ENCODE results near the gene NCMAP. TPM values are rescaled to one million over a fixed set of nuclear protein-coding genes. Genes with fewer than 3 reads are reported as not detected.

Gene NCMAP
- total RNA-seq, 1 experiment from 2014 or later: not detected

DNA sequence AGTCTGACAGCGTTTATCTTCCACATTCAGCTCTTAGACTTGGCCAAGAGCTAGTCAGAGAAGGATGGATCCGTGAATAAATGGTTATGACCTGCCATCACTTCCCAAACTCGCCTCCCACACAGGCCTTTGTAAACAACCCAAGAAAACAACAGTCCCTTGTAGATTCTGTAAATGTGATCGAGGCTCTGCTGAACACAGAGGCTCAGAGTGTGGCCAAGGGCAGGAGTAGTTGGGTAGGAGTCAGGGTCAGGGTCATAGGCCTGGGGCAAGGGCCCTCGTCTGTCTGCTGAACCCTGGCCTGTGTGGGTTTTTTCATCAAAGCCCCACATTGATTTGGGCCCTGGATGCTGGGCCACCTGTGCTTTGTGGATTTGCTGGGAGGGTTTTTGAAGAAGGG, 32.7 kb downstream of the NCMAP start:
- intact Hi-C loops (cut with micrococcal nuclease; ENCODE audit: unreplicated experiment): no loop called here
- H3K36me3 ChIP-seq (ENCODE audit: insufficient read depth, low read length, poor library complexity, severe bottlenecking): no peaks in the 10 kb centered on the region
- H3K27ac ChIP-seq (ENCODE audit: low read depth, low read length, poor library complexity, severe bottlenecking): no peak overlapping the region
- DNase-seq (ENCODE audit: low spot score): no peak
- BruUV-seq (replicated peaks): no TSS peak
- ChIA-PET POLR2A (ENCODE audit: low non-redundant PET) (no interaction called here), CTCF (no interaction called here)
- H3K9me3 ChIP-seq (ENCODE audit: low read depth, low read length, poor library complexity, severe bottlenecking): no peaks in the 10 kb centered on the region
- H3K4me1 ChIP-seq (ENCODE audit: insufficient read depth, low read length, poor library complexity, severe bottlenecking): no peaks in the 10 kb centered on the region
- no peak overlapping the region for H3K4me3 ChIP-seq (ENCODE audit: low read depth, low read length, poor library complexity, severe bottlenecking)
- no peak for TF ChIP-seq EZH2 (IDR thresholded peaks at IDR 0.05; ENCODE audit: borderline replicate concordance, low read depth, low read length, poor library complexity, severe bottlenecking)
- TF ChIP-seq, protein P1, sequence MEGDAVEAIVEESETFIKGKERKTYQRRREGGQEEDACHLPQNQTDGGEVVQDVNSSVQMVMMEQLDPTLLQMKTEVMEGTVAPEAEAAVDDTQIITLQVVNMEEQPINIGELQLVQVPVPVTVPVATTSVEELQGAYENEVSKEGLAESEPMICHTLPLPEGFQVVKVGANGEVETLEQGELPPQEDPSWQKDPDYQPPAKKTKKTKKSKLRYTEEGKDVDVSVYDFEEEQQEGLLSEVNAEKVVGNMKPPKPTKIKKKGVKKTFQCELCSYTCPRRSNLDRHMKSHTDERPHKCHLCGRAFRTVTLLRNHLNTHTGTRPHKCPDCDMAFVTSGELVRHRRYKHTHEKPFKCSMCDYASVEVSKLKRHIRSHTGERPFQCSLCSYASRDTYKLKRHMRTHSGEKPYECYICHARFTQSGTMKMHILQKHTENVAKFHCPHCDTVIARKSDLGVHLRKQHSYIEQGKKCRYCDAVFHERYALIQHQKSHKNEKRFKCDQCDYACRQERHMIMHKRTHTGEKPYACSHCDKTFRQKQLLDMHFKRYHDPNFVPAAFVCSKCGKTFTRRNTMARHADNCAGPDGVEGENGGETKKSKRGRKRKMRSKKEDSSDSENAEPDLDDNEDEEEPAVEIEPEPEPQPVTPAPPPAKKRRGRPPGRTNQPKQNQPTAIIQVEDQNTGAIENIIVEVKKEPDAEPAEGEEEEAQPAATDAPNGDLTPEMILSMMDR (conservative IDR thresholded peaks at IDR 0.05; ENCODE audit: low read depth, low read length): no peak
- H3K27me3 ChIP-seq (replicated peaks; ENCODE audit: insufficient read depth, low read depth, low read length, poor library complexity): peaks cover 6% of the 10 kb centered on the region

DNA sequence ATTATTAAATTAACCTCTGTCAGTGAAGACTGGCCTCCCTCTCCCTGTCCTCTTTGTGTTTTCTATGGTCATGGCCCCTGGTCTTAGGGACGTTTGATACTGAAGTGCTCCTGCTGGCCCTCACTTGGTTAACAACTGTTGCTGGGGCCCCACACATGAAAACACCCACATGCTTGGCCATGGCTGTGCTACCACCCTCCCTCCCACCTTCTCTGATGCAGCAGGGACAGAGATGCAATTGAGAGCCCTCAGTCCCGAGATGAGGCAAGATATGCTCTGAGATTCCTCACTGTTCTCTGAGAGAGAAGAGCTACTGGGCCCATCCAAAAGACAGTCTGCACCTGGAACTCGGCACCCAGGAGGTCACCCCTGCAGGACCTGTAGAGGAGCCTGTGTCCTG, 33.3 kb downstream of the NCMAP start:
- H3K9me3 ChIP-seq (ENCODE audit: low read depth, low read length, poor library complexity, severe bottlenecking): no peaks in the 10 kb centered on the region
- H3K4me1 ChIP-seq (ENCODE audit: insufficient read depth, low read length, poor library complexity, severe bottlenecking): no peaks in the 10 kb centered on the region
- POLR2A ChIA-PET (ENCODE audit: low non-redundant PET): no interaction called here
- peaks cover 6% of the 10 kb centered on the region for H3K27me3 ChIP-seq (replicated peaks; ENCODE audit: insufficient read depth, low read depth, low read length, poor library complexity)
- CTCF ChIA-PET: no interaction called here
- no peak overlapping the region for H3K4me3 ChIP-seq (ENCODE audit: low read depth, low read length, poor library complexity, severe bottlenecking)
- no peaks in the 10 kb centered on the region for H3K36me3 ChIP-seq (ENCODE audit: insufficient read depth, low read length, poor library complexity, severe bottlenecking)
- no peak for DNase-seq (ENCODE audit: low spot score)
- intact Hi-C loops (cut with micrococcal nuclease; ENCODE audit: unreplicated experiment): no loop called here
- H3K27ac ChIP-seq (ENCODE audit: low read depth, low read length, poor library complexity, severe bottlenecking): no peak overlapping the region
- no TSS peak for BruUV-seq (replicated peaks)
- TF ChIP-seq, protein P1 (conservative IDR thresholded peaks at IDR 0.05; ENCODE audit: low read depth, low read length): no peak

DNA sequence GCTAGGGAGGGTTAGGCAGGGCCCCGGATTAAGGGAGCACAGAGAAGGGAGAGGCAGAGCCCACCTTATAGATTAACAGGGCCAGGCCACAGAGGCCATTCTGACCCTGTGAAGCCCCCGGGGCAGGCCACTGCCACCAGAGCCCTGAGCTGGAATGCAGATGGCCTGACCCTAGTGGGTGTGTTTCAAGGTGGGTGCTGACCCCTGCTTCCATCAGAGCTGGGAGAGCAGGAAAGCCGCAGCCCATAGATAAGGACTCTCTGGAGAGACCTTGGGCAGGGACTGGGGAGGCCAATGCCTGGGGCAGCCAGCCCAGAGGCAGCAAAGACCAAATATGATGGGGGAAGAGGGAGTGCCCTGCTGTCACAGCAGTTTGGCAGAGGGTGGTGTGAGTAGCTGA, 35.9 kb downstream of the NCMAP start:
- no peak overlapping the region for H3K27ac ChIP-seq (ENCODE audit: low read depth, low read length, poor library complexity, severe bottlenecking)
- no peak for DNase-seq (ENCODE audit: low spot score)
- H3K27me3 ChIP-seq (replicated peaks; ENCODE audit: insufficient read depth, low read depth, low read length, poor library complexity): no peaks in the 10 kb centered on the region
- CTCF ChIA-PET: no interaction called here
- no peak overlapping the region for H3K4me3 ChIP-seq (ENCODE audit: low read depth, low read length, poor library complexity, severe bottlenecking)
- BruUV-seq (replicated peaks): no TSS peak
- no peaks in the 10 kb centered on the region for H3K9me3 ChIP-seq (ENCODE audit: low read depth, low read length, poor library complexity, severe bottlenecking)
- TF ChIP-seq, protein P1 (conservative IDR thresholded peaks at IDR 0.05; ENCODE audit: low read depth, low read length): no peak
- TF ChIP-seq EZH2 (IDR thresholded peaks at IDR 0.05; ENCODE audit: borderline replicate concordance, low read depth, low read length, poor library complexity, severe bottlenecking): no peak
- no peaks in the 10 kb centered on the region for H3K4me1 ChIP-seq (ENCODE audit: insufficient read depth, low read length, poor library complexity, severe bottlenecking)
- no peaks in the 10 kb centered on the region for H3K36me3 ChIP-seq (ENCODE audit: insufficient read depth, low read length, poor library complexity, severe bottlenecking)
- POLR2A ChIA-PET (ENCODE audit: low non-redundant PET): interaction anchor here (0.6 kb wide), 1 partner anchor 91 kb away, joined by 3 read pairs; no protein-coding TSS in a partner anchor
- intact Hi-C loops (cut with micrococcal nuclease; ENCODE audit: unreplicated experiment): no loop called here
